Left kidney (tissue), 2 donors: ENCODE measurements around the gene ZNF777. TPM values are rescaled to one million over a fixed set of nuclear protein-coding genes. Genes with fewer than 3 reads are reported as not detected.
"Not testable (repeated sequence)": the region's sequence is repeated elsewhere in the genome, so short reads cannot be mapped to it uniquely, and the experiment has no call there.

Experiments used
- DNase-seq: peaks from one replicate; pipeline ENCODE4 v3.0.0-alpha.2; 2013
- polyA plus RNA-seq: library from polyadenylated mRNA; unstranded; fragments of 120-200 nt; gene quantifications from one replicate; pipeline ENCODE4 v1.2.1, GENCODE V29; 2013; ENCODE audit not compliant: insufficient read length

ZNF777 gene
- polyA plus RNA-seq, 1 donor = 12.7 TPM

- DNase-seq = no peak
Observed at GRCh38 chr7:149415391-149416071, 45.3 kb downstream of the ZNF777 start.

GRCh38 chr7:149414745-149415390 is 46.0 kb downstream of the ZNF777 start:
- no peak for DNase-seq

- no peak for DNase-seq
Observed at GRCh38 chr7:149414171-149414570, 46.7 kb downstream of the ZNF777 start.

GRCh38 chr7:149413083-149413482 is 47.8 kb downstream of the ZNF777 start:
- not testable (repeated sequence) for DNase-seq

GRCh38 chr7:149409895-149410294 is 51.0 kb downstream of the ZNF777 start:
- no peak for DNase-seq

- DNase-seq = no peak
Observed at GRCh38 chr7:149404825-149405224, 56.0 kb downstream of the ZNF777 start.

GRCh38 chr7:149404396-149404795 is 56.5 kb downstream of the ZNF777 start:
- DNase-seq = no peak

GRCh38 chr7:149398195-149398820 is 62.6 kb downstream of the ZNF777 start:
- no peak for DNase-seq

GRCh38 chr7:149397470-149398043 is 63.3 kb downstream of the ZNF777 start:
- no peak for DNase-seq

GRCh38 chr7:149388550-149389335 is 72.1 kb downstream of the ZNF777 start:
- DNase-seq = not testable (repeated sequence)

GRCh38 chr7:149386514-149386913 is 74.3 kb downstream of the ZNF777 start:
- DNase-seq = not testable (repeated sequence)

GRCh38 chr7:149385195-149385950 is 75.5 kb downstream of the ZNF777 start:
- no peak for DNase-seq

Other genes with a start within 250 kb of the ZNF777 start
- 17.1 TPM for gene ZNF212, start 221.4 kb downstream of the ZNF777 start, polyA plus RNA-seq
- 17.0 TPM for gene ZNF783, start 198.9 kb downstream of the ZNF777 start, polyA plus RNA-seq
- gene ZNF746, start 36.7 kb upstream of the ZNF777 start, polyA plus RNA-seq = 14.3 TPM